ENCODE measurements around the gene ATG2B. TPM values are rescaled to one million over a fixed set of nuclear protein-coding genes. Genes with fewer than 3 reads are reported as not detected.

ATG2B gene
- total RNA-seq, 4 donors from 2014 or later: 22.2 to 30.3 (median 28.6) TPM

DNA sequence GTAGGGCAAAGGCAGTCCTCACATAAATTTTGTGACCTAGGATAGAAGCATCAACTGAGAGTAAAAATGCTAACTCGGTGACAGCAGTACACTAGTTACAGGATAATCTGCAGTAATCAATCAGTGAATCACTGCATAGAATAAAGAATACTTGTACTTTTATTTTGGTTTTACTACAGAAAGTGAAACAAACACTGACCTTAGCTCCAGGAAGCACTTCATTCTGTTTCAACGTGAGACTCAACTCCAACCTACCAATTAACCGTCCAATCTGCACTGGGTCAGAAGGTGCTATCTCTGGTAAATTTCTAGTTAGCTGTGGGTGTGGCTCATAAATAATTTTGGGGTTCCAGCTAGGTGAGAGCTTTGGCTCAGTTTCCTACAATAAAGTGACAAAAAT, 21.8 kb downstream of the ATG2B start:
- Histone ChIP-seq H3K36me3 (peaks cover 0 to 73% of the 10 kb centered on the region in 2 donors), H3K4me3 (no peak overlapping the region), H3K27ac (no peak overlapping the region), H3K4me1 (no peaks in the 10 kb centered on the region), H3K9me3 (no peaks in the 10 kb centered on the region), H3K27me3 (no peaks in the 10 kb centered on the region)
- intact Hi-C loops (cut with DNase I; ENCODE audit: low total_unique reads): no loop called here
- no peak for DNase-seq
- ATAC-seq: no peak
- TF ChIP-seq POLR2A (IDR thresholded peaks at IDR 0.05): no peak
- TF ChIP-seq, protein P1, sequence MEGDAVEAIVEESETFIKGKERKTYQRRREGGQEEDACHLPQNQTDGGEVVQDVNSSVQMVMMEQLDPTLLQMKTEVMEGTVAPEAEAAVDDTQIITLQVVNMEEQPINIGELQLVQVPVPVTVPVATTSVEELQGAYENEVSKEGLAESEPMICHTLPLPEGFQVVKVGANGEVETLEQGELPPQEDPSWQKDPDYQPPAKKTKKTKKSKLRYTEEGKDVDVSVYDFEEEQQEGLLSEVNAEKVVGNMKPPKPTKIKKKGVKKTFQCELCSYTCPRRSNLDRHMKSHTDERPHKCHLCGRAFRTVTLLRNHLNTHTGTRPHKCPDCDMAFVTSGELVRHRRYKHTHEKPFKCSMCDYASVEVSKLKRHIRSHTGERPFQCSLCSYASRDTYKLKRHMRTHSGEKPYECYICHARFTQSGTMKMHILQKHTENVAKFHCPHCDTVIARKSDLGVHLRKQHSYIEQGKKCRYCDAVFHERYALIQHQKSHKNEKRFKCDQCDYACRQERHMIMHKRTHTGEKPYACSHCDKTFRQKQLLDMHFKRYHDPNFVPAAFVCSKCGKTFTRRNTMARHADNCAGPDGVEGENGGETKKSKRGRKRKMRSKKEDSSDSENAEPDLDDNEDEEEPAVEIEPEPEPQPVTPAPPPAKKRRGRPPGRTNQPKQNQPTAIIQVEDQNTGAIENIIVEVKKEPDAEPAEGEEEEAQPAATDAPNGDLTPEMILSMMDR (IDR thresholded peaks at IDR 0.05 in 4 of 5, conservative IDR thresholded peaks at IDR 0.05 in 1 of 5): no peak
- in situ Hi-C loops (cut with MboI; ENCODE audit: low sequenced_read_pairs in 4 of 4): no loop called here

DNA sequence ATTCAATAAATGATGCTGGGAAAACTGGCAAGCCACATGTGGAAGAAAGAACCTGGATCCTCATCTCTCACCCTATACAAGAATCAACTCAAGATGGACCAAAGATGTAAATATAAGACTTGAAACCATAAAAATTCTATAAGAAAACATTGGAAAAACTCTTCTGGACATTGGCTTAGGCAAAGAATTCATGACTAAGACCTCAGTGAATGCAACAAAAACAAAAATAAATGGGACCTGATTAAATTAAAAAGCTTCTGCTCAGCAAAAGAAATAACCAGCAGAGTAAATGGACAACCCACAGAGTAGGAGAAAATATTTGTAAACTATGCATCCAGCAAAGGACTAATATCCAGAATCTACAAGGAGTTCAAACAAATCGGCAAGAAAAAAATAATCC, 24.6 kb downstream of the ATG2B start:
- no peak for TF ChIP-seq POLR2A (IDR thresholded peaks at IDR 0.05)
- TF ChIP-seq, protein P1 (IDR thresholded peaks at IDR 0.05 in 4 of 5, conservative IDR thresholded peaks at IDR 0.05 in 1 of 5): no peak
- no peaks in the 10 kb centered on the region for H3K4me1 ChIP-seq
- no peak overlapping the region for H3K4me3 ChIP-seq
- no peaks in the 10 kb centered on the region for H3K9me3 ChIP-seq
- H3K27ac ChIP-seq: no peak overlapping the region
- intact Hi-C loops (cut with DNase I; ENCODE audit: low total_unique reads): loop anchor here (5.0 kb wide), 1 partner anchor 36 kb away; no protein-coding TSS in a partner anchor
- no peak for DNase-seq
- peaks cover 0 to 59% of the 10 kb centered on the region in 2 donors for H3K36me3 ChIP-seq
- no peaks in the 10 kb centered on the region for H3K27me3 ChIP-seq
- no peak for ATAC-seq
- in situ Hi-C loops (cut with MboI; ENCODE audit: low sequenced_read_pairs in 4 of 4): no loop called here

DNA sequence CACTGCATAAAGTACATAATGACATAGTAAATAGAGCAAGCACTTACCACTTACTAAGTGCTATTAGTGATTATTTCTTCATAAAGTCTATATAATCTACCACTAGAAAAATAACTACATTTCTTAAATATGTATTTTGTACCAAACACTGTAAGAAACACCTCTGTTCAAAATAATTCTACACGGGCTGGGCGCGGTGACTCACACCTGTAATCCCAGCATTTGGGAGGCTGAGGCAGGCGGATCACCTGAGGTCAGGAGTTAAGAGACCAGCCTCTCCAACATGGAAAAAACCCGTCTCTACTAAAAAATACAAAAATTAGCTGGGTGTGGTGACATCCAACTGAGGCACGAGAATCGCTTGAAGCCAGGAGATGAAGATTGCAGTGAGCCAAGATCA, 38.9 kb downstream of the ATG2B start:
- no peak for ATAC-seq

DNA sequence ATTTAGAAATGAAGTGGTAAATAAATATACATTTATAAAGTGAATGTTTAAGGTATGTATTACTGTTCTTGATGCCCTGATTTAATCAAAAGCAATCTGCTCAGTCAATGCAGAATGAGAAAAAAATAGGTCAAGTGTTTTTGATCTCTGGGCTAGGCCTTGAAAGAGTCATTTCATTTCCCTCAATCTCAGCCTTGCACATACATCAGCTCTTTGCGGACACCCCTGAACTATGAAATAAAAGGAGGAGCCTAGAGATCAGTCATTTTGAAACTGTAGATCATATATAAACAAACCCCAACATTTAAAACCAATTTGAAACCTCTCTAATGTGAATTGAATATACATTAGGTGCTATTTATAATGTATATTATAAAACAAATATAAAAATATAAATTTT, 42.5 kb downstream of the ATG2B start:
- H3K27me3 ChIP-seq: no peaks in the 10 kb centered on the region
- no peaks in the 10 kb centered on the region for H3K4me1 ChIP-seq
- H3K9me3 ChIP-seq: no peaks in the 10 kb centered on the region
- in situ Hi-C loops (cut with MboI; ENCODE audit: low sequenced_read_pairs in 4 of 4) (loop anchor here in 1 of 4 donors (25.0 kb wide), 1 partner anchor 217 kb away; no protein-coding TSS in a partner anchor), intact Hi-C loops (cut with DNase I; ENCODE audit: low total_unique reads) (no loop called here)
- H3K27ac ChIP-seq: no peak overlapping the region
- DNase-seq (no peak), ATAC-seq (no peak)
- H3K4me3 ChIP-seq: no peak overlapping the region
- TF ChIP-seq, protein P1 (IDR thresholded peaks at IDR 0.05 in 4 of 5, conservative IDR thresholded peaks at IDR 0.05 in 1 of 5): no peak
- TF ChIP-seq POLR2A (IDR thresholded peaks at IDR 0.05): no peak
- H3K36me3 ChIP-seq: peaks cover 2 to 81% of the 10 kb centered on the region in 2 donors

More for the DNA sequence above, 38.9 kb downstream of the ATG2B start:
- no peak overlapping the region for H3K4me3 ChIP-seq
- no peak for DNase-seq
- intact Hi-C loops (cut with DNase I; ENCODE audit: low total_unique reads) (no loop called here), in situ Hi-C loops (cut with MboI; ENCODE audit: low sequenced_read_pairs in 4 of 4) (loop anchor here in 1 of 4 donors (25.0 kb wide), 1 partner anchor 213 kb away; no protein-coding TSS in a partner anchor)
- peaks cover 0 to 79% of the 10 kb centered on the region in 2 donors for H3K36me3 ChIP-seq
- H3K9me3 ChIP-seq: no peaks in the 10 kb centered on the region
- H3K27ac ChIP-seq: no peak overlapping the region
- TF ChIP-seq, protein P1 (IDR thresholded peaks at IDR 0.05 in 4 of 5, conservative IDR thresholded peaks at IDR 0.05 in 1 of 5): no peak
- no peak for TF ChIP-seq POLR2A (IDR thresholded peaks at IDR 0.05)
- no peaks in the 10 kb centered on the region for H3K27me3 ChIP-seq
- no peaks in the 10 kb centered on the region for H3K4me1 ChIP-seq

DNA sequence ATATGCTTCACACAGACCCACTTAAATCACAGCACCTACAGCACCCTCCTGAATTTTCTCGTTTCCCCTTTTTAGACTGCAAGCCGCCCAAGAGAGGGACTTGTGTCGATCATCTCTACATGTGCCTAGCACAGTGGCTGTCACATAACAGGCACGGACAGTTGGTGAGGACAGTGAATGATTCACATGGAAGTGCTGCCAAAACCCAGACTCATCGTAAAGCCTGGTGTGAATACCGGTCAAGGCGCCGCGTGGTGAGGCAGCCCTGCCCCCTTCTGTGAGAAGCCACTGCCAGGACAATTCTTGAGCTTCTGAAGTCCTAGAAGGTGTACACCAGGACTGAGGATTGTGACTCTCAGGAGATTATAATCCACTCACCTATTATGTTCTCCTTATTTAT, 44.3 kb downstream of the ATG2B start:
- H3K9me3 ChIP-seq: no peaks in the 10 kb centered on the region
- in situ Hi-C loops (cut with MboI; ENCODE audit: low sequenced_read_pairs in 4 of 4): loop anchor here in 1 of 4 donors (25.0 kb wide), 1 partner anchor 218 kb away; no protein-coding TSS in a partner anchor
- ATAC-seq (no peak), DNase-seq (no peak)
- no peak overlapping the region for H3K4me3 ChIP-seq
- intact Hi-C loops (cut with DNase I; ENCODE audit: low total_unique reads): no loop called here
- peaks cover 13 to 80% of the 10 kb centered on the region in 2 donors for H3K36me3 ChIP-seq
- no peaks in the 10 kb centered on the region for H3K27me3 ChIP-seq
- no peak overlapping the region for H3K27ac ChIP-seq
- TF ChIP-seq POLR2A (IDR thresholded peaks at IDR 0.05): no peak
- TF ChIP-seq, protein P1 (IDR thresholded peaks at IDR 0.05 in 4 of 5, conservative IDR thresholded peaks at IDR 0.05 in 1 of 5): no peak
- H3K4me1 ChIP-seq: no peaks in the 10 kb centered on the region

Data from gastrocnemius medialis (tissue), 4 donors.